ENCODE data around the gene ETV6.

Gene ETV6

DNA sequence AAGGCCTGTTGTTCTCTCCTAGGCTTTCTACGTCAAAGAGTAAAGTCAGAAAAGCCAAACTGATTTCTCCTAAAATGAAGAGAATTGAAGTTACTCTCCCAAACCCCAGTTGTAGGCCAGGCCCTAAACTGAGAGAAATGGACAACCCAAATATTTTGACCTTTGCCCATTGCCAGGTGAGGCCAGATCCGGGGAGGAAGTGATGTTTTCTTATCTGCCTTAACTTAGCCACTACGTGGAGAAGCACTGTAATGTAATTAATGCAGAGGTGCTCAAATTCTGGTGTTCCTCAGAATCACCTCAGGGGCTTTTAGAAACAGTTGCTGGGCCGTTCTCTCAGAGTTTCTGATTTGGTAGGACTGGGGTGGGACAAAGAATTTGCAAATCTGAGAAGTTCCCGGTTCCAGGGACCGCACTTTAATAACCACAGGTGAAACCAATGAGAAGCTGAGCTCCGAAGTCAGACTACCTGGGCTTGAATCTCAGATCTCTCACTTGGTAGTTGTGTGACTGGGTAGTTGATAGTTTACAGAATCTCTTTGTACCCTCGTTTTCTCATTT lies 73.2 kb downstream of the ETV6 start:
- no peak for DNase-seq

DNA sequence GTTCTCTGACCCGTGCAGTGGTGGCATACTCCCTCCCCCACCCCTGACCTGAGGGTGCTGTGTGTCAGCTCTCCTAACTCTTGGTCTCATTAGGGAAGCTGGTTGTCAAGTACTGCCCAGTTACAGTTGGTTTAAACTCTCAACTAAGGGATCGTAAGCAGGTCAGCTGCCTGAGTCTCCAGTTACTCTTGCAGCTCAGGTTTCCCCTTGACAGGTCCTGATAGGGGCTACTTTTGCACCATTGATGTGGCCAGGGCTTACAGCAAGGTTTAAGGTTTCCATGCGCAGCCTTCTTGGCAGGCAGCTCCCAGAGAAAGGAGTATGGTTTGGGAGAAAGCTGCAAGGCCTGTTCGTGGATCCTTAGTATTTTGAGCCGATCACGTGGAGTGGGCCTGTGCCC lies 74.5 kb downstream of the ETV6 start:
- no peak for DNase-seq

DNA sequence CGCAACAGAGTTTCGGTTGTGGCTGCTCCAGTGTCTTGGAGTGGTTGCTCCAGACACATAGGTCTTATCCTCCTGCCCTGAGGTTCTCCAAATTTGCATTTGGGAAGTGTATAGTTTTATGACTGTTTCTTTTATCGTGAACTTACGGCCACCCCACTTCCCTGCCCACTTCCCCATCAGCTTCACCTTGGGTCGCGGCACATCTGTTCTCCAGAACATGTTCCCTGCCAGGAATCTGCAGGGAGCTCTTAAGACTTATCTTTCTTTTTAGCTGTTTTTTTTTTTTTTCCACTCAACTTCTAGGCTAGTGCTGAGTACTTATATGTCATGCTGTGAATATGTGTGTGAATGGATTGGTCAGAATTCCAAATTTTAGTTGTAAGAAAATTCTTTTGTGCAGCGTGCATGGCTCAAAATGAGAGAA lies 75.4 kb downstream of the ETV6 start:
- DNase-seq: no peak

DNA sequence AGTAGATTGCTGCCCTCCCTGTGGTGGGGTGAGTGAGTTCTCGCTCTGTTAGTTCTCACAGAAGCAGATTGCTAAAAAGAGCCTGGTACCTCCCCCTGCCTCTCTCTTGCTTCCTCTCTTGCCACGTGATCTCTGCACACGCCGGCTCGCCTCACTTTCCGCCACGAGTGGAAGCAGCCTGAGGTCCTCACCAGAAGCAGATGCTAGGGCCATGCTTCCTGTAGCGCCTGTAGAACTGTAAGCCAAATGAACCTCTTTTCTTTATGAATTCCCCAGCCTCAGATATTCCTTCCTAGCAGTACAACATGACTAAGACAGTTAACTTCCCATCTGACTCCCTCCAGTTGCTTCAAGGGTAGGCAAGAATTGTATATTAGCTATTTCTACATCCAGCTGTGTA lies 76.2 kb downstream of the ETV6 start:
- DNase-seq: no peak

DNA sequence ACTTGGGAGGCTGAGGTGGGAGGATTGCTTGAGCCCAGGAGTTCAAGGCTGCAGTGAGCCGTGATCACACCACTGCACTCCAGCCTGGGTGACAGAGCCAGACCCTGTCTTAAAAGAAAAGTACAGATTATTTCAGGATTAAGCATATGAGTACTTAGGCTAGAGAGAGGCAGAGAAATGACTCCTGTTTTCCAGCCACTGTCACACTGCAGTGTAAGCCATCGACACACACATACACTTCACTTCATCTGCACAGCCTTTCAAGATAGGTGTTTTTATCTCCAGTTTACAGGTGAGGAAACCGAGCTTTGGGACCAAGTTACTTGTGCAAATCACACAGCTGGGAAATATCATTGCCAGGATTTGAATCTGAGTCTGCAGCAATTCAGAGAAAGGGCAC lies 77.2 kb downstream of the ETV6 start:
- no peak for DNase-seq

DNA sequence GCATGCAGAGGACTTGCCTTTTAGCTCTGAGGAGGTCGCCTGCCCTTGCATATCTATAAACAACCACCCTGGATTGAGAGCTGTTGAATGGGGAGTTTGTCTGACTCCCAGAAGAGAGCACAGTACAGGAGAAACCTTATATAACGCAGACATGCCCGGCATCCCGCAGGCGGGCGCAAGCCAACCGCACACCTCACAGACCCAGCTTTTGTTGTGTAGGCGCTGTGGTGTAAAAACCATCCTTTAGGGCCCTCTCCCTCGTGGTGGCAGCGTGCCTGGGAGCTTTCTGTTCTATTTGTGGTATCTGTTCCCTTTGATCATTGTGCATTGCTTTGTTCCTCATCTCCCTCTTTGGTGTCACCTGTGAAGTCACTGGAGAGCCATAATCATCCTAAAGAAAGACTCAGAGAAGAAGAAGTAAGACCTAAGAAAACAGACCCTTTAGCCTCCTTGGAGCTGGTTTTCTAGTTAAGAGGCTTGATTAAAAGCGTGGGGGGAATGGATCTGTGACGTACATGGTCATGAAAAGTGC lies 77.7 kb downstream of the ETV6 start:
- DNase-seq: peak; percentile 25 to 48

DNA sequence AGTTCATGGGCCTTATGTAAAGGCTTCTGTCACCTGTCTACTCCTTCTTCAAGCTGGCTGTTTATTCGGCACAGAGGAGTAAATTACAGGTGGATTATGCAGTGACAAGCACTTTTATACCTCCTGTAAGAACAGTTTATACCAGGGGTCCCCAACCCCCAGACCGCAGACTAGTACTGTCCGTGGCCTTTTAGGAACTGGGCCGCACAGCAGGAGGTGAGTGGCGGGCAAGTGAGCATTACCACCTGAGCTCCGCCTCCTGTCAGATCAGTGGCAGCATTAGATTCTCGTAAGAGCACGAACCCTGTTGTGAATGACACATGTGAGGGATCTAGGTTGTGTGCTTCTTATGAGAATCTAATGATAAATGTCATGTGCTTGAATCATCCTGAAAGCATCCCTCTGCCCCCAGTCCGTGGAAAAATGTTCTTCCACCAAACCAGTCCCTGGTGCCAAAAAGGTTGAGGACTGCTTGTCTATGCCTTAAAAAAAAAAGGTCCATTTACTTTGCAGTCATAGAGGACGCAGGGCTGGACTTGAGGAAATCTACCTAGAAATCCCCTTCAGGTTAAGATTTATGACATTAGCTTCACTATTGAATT lies 78.8 kb downstream of the ETV6 start:
- DNase-seq: no peak

DNA sequence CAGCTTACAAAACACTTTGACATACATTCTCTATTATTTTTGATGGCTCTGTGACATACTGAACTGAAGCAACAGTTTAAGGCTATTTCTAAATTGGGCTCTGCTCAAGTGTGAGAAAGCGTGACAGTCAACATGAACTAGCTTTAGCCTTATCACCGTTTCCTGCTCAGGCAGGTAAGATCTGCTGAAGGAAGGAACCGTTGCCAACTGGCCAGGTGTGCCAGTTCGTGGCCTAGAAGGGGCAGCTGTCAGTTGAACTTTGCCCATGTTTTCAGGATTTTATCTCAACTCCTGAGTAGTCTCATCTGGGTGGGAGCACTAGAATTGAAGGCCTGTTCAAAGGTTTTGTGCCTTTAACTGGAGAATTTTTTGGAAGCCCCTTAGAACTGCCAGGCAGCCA lies 79.5 kb downstream of the ETV6 start:
- DNase-seq: no peak

DNA sequence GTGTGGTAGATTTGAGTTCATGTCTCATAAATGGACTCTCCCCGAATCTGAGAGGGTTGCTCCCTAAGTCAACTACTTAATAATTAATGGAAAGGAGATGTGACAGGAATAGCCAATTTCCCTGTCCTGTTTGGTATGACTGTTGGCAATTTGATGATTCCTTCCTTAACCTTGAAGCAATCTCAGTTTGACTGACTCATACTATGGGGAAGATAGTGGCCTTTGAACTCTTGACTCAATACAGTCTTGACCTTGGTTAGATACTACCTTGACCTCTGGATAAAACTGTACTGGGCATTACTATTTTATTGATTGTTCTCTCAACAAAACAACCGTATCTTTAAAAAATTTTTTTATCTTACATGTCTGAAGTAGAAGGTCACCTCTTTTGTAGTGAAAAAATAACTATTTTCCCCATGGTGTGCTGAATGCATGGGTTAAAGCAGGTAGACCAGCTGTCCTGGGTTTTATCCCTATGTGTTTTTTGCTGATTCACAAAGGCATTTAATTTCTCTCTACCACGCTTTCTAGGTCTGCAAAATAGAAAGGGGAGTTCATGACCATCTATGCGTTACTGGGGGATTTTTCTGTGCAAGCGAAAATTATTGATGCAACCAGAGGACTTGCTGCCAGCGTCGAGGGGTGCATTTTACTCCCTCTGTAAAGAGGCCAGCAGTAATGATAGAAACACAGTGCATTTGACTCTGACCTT lies 80.1 kb downstream of the ETV6 start:
- no peak for DNase-seq

DNA sequence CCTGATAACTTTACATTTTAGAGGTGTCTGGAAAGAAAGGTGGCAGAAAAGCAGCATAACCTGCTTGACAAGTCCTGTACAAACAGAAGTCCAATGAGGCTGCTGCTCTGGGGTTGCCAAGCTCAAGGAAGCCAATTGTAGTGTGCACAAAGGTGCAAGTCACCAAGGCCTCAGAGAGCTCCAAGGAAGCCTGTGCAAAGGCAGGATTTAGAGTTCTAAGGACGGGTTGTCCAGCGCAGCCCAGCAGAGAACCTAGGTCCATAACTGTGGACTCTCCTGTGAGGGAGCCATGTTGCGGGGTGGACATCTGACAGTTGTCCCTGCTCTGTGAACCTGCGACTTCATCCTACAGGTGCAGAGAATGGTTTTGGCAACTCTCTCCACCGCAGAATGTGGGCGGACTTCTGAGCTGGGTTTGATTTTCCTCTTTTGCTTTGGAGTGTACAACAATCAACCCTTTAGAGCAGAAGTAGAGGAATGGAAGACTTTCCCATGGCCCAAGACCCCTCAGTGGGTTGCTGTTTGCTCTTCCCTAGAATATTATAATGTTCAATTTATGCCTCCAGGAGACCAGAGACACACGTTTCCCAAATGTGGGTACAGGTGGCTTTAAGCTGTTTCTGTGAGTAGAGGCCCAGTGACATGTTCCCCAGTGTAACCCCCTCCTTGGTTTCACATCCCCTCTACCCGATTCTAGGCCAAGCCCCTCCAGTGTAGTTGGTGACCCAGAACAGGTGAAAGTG lies 81.0 kb downstream of the ETV6 start:
- DNase-seq: peak in 1 of 2 donors; percentile 39

DNA sequence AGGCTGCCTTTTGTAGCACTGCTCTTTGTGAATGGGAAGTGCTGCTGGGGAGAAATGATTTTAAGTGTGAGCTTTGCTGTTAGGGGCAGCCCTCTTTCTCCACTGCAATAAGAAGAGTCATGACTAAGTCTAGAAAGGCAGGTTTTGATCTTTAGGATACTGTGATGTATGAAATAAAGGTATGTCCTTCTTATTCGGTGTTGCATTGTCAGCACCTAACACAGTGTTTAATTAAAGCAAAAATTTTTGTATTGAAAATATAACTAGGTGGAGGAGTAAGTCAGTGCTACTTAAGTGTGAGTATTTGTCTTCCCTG lies 81.5 kb downstream of the ETV6 start:
- no peak for DNase-seq

DNA sequence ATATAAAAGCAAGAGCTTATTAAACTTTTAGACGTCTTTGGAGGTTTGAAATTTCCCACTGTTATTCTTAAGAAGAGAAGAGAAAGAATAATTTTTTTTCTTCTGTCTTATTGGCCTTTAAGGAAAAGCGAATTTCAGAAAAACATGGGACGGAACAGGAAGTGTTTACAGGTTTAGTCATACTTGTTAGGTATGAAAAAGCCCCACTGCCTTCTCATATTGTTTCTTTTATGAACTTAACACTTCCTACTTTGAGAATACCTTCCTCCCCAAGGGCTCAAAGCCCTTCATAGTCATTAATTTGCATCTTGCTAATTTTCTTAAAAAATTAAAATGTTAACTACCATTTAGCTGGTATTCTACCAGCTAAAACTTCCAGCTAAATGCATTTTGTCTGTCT lies 82.0 kb downstream of the ETV6 start:
- peak in 1 of 2 donors; percentile 17 for DNase-seq

DNA sequence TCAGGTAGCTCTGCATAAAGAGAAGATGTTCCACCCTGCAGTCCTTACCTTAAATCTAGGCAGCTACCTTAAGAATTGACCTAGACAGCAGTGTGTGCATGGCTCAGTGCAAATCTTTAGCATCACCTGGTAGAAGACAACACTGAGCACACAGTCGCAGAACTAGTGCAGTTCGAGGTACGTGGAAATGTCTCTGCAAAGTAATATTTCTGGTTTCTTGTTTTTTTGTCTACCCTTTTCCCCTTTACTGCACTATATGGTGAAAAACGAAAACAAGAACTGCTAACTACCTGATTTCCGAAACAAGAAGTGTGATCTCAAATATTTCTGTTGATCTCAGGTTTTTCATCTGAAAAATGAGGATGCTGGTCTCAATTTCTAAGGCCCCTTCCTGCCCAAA lies 82.5 kb downstream of the ETV6 start:
- no peak for DNase-seq

DNA sequence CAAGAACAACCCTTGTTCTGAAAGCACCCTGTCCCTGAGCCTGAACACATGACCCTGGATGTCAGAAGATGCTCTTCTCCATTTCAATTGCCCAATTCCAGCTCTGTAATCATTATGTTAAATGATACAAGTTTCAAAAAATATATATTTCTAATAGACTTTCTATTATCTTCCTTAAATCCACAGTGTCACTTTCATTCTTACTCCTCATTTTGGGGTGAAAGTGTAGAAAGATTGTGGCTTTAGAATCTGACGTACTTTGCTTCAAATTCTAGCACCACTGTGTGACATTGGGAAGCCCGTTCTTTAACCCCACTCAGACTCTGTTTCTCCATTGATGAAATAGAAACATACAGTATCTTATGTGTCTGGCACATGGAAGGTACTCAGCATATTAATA lies 83.2 kb downstream of the ETV6 start:
- DNase-seq: no peak

DNA sequence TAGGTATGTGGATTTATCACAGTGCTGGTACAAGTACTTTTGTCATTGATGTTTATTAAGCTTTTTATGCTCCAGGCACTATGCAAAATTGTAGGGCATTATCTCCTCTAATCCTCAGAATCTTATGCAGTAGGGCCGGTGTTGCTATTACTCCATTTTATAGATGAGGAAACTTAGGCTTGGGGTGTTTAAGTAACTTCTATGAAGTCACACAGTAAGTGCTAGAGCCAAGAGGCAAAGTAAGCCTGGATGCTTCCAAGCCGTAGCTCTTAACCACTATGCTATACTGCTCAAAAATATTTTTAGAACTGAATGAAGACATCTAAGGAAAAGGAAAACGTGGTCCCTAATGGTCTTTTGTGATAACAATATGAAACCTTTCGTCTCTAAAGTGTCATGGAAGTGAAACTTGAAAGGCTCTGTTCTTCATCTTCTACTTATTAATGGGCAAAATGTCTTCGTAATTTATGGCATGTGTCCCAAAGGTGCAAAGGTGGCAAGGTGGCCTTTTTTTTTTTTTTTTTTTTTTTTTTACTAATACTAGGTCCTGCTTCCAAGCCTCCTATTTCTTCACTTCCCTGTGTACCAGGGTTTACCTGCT lies 85.2 kb downstream of the ETV6 start:
- DNase-seq: no peak

DNA sequence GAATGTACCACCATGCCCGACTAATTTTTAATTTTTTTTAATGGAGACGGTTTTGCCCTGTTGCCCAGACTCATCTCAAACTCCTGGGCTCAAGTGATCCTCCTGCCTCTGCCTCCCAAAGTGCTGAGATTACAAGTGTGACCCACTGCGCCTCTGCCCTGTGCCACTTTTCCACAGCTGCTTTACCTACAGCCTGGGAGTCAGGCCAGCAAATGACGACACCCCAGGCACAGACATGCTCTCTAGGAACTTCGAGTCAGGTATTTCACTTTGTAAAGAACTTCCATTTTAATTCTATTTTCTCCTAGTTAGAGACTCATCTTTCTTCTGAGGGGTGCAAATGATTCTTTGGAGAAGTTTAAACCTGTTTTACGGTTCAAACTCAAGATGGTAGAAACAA lies 89.0 kb downstream of the ETV6 start:
- DNase-seq: no peak

DNA sequence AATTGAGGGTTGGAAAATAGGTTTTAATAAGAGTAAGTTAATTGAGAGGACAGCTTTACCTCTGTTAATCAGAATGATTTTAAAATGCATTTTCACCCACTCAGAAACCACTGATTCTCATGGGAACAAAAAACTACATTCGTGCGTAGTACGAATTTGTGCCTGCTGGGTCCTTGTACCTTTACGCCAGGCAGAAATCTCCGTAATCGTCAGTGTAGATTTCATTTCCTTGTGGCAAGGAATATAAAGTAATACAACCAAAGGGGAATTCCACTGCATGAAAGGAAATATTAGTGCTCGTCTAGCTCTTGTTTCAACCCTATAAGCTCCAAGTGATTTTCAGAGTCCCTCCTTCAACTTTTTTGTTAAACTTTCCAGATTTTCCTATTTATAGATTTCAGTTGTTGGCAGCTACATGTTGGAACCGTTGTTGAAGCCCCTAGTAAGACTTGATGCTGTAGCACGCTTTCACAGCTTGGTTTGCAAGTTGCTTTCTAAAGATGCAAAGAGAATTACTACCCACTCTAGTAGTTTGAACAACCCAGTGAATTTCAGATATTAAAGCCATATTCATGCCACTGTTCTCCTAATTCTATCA lies 90.6 kb downstream of the ETV6 start:
- DNase-seq: no peak

DNA sequence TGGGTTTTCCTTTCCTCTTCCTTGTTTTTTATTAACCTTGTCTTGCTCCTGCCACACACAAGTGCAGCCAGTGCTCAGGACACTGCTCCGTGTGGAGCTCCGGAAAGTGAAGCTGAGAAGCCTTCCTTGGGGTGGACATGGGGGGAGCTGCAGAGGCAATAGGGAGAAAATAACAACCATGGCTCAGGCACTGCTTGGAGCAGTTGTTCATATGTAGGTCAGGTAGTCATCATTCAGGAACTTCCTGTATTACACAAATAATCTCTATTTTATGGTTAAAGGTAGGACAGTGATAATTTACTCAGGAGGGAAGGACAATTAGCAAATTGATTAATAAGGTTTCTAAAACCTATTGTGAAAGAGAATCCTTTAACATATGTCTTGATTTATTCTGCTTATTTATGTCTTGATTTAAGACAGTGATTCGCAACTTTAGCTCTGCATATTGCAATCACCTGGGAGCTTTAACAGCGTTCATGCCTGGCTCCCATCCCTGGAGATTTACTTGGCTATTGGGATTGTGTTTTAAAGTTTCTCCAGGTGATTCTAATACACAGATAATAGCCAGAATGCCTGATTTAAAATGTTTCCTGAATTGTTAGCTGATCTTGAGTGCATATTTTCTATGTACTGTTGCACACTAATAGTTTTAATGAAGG lies 92.1 kb downstream of the ETV6 start:
- no peak for DNase-seq

DNA sequence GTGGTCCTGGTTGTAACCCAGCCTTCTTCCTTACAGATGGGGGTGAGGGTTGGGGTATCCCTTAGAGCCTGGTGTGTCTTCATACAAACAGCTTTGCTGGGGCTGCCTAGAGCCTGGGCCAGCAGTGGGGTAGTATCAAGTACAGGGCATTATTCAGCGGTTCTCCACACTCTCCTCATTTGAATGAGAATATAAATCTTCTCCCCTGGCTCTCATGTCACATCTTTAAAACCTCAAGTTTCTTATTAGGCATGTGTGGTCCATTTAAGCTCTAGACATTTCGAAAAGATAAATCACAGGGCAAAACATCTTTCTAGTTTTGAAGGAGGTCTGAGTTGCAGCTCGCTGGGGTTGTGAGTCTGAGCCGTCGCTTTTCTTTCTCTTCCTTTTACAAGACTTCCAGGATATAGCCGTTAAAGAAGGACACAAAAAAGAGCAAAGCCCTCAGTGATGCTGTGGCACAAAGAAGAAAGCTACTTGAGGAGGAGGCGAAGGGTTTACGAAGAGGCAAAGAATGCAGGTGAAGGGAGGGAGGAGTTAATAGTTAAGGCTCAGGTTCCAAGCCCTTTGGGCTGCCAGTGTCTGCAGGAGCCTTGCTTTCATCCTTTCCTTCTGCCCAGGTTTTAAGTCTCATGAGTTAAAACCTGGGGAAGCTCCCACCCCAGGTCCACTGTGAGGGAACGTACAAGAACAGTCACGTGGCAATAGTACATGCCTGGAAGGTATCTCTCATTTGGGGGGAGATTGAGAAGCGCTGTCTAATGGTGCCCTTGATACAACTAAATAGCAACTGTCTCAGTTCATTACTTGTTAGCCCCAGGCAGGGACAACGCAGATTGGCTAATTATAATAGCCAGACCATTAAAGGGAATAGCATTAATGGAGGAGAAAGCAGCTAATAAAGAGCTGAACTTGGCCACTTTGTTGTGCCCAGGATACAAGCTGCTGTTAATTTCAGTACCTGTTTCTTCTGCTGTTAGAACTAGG lies 94.2 kb downstream of the ETV6 start:
- no peak for DNase-seq

DNA sequence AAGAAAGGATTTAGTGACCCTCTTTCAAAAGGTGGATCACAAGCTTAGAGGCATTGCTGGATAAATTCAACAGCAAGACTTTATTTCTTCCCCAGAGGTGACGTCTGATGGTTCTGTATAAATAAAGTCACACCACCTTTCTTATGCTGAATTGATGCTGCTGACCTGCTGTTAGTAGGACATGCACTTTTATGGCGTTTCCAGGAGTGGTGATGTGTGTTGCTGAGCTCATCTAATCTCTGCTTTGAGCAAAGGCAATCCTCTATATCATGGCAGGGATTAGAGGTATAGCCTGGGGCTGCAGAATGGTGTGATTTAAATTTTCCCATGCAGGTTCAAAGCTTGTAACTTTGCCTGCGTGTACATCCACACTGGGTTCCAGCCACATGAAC lies 94.9 kb downstream of the ETV6 start:
- no peak for DNase-seq

DNA sequence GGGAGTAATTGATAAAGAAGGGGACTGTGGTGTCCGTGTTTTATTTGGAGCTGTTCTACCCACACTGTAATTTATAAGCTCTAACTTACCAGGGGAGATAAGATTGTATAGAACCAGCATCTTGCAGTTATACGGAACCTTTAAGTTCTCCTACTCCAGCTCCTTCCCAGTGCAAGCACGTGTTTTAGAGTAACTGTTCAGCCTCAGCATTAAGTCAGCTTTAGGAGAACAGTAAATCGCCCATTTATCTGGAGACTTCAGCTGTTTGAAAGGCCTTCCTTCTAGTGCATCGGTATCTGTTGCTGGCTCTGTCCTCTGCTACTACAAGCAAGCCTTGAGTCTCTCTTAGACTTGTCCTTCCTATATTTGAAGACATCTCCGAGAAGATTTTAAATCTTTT lies 95.6 kb downstream of the ETV6 start:
- DNase-seq: no peak

Measured in CD4-positive, alpha-beta T cell treated with Interleukin-1 beta for 1 hour (primary cell).